ENCODE measurements around the gene ARFGAP3.

GRCh38 chr22:42829302-42829701, 27.8 kb downstream of the ARFGAP3 start:
- no peak for TF ChIP-seq CTCF (conservative IDR thresholded peaks at IDR 0.05 in 1 of 2, IDR thresholded peaks at IDR 0.05 in 1 of 2; ENCODE audit: extremely low read depth in 1 of 2, insufficient read depth in 1 of 2, low read depth in 1 of 2, low read length in 2 of 2)
- no peak for TF ChIP-seq EZH2 (IDR thresholded peaks at IDR 0.05; ENCODE audit: borderline replicate concordance, low read length)
